HG03097 (cell line): Measurements from ENCODE around the gene MAGI1.
"Not testable (repeated sequence)": the region's sequence is repeated elsewhere in the genome, so short reads cannot be mapped to it uniquely, and the experiment has no call there.

Experiments used
- ATAC-seq: cut with Tn5 transposase; IDR thresholded peaks from one replicate; pipeline ENCODE4 v1.9.1; 2021; ENCODE audit not compliant: unreplicated experiment, low FRiP score

MAGI1 gene

GRCh38 chr3:66041116-66041515 is 2.4 kb upstream of the MAGI1 start:
- no peak for ATAC-seq

GRCh38 chr3:66039590-66039887 is 821 bp upstream of the MAGI1 start:
- no peak for ATAC-seq

DNA sequence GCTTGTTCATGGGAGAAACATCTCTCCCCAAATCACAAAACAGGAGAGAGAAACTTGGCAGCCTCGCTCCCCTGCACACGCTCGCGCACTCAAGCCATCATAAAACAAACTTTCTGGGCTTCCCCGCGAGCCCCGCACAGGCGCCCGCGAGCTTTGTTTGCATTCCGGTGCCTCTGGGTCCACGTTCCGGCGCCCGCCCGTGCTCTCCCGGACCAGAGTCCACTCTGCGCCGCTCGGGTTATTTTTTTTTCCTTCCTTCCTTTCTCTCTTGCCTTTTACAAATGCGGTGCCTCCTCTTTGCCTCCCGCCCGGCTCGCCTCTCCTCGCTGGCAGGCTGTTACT is 363 bp downstream of the MAGI1 start:
- ATAC-seq: peak; percentile 16

DNA sequence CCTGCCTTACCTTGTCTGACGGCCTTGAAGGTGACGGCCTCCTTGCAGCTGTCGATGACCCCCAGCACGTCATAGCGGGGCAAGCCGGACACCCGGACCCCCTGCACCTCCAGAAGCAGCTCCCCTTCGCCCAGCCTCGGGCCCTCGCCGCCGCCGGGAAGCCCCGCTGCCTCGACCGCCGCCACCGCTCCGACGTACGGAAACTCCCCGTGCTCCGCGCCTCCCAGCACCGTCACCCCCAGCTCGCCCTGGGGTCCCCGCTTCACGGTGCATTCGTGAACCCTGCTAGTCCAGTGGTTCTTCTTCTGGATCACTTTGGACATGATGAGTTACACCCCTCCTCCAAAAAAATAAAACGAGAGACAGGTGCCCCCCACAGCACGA is 740 bp downstream of the MAGI1 start:
- ATAC-seq: peak; percentile 19

DNA sequence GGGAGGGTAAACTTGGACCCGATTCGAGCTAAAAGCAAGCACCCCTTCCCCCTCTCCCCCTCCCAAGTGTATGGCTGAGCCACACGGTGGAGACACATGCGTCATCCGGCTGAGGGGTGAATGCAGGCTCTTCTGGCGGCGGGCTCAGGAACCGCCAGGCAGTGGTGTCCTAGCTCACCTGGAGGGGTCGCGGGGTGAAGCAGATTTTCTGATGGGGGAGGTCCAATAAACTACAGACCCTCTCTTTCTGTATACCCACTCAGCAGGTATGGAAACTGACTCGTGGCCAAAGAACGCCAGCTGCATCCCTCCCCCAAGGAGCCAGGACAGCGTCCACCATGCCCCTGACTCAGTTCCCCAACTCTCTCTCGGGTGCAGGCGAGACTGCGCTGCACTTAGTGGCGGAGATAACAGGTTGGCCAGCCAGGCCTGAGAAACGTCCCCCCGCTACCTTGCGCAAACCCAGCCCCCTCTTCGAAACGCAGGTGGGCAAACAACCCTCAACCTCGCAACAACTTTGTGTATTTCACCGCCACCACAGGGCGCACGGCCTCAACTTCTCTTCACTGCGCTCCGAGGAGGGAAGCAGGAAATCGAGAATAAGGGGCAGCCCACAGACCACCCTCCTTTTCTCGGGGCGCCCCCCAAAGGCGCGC is 1.3 kb downstream of the MAGI1 start:
- no peak for ATAC-seq

- no peak for ATAC-seq
Measured at GRCh38 chr3:66036586-66037148, 2.1 kb downstream of the MAGI1 start.

- no peak for ATAC-seq
Measured at GRCh38 chr3:66035763-66036477, 2.8 kb downstream of the MAGI1 start.

DNA sequence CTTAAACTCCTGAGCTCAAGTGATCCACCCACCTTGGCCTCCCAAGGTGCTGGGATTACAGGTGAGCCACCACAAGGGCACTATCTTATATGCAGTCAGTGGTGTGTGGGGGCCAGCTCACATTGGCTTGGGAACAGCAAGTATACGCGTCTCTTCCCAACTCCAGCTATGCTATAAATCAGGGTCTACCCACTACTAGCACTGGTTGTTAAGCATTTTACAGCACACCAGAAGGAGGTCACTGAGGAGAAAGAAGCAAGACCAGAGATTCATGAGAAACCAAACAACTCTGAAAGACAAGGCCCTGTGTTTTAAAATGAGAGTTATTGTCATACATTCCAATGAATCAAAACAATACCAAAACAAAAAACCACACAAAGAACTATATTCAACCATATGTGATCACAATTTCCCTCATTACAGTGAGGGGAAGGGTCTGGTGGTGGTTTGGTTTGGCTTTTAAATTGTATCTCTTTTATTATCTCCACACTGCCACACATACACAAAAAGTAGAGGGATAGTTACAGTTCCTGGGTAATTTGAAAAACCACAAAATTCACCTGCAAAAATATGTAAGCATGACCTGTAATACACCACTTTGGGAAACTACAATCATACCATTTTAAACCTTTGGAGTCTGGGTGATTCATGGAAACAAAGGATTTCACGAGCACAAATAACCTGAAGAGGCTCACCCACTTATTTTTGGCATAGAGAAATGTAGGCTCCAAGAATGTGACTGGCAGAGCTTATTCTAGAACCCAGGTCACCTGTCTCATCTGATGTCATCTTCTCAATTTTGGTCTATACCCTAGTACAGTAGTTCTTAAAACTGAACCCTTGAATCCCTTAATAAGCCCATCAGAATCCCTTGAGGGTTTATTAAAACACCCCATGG is 5.2 kb downstream of the MAGI1 start:
- no peak for ATAC-seq

- no peak for ATAC-seq
Measured at GRCh38 chr3:66031102-66031698, 7.5 kb downstream of the MAGI1 start.

DNA sequence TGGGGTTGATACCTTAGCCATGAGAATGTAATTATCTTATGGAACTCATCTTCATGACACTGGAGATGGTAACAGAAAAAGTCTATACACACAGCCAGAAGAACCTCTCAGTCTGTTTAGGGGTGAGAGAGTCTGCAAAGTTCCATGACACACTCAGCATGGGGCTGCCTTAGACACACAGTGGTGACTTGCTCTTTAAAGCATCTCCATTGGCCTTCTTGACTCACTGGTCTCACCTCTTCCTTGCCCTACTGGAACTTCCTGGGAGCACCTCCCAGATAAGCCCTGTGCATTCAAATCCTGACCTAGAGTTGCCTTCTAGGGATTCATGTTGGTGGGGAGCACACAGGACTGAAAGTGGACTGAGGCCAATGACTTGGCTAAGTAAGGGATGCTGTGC is 9.3 kb downstream of the MAGI1 start:
- no peak for ATAC-seq

- no peak for ATAC-seq
Measured at GRCh38 chr3:66029014-66029413, 9.7 kb downstream of the MAGI1 start.

DNA sequence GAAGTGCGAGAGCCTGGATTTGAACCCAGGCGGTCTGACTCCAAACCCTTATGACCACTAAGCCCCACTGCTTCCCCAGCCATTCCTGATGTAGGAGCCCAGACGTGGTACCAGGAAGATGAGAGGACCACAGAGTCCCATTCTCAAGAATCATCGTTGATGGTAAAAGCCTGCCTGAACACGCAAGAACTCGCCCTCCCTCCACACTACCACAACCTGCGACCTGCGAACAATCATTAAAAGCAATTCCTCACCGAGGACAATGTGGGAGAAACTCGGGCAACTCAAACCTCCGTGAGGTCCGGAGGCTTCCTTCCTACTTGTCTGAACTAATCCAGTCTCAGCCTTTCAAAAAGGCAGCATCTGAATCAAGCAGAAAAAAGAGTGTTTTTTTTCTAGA is 10.3 kb downstream of the MAGI1 start:
- ATAC-seq: no peak

DNA sequence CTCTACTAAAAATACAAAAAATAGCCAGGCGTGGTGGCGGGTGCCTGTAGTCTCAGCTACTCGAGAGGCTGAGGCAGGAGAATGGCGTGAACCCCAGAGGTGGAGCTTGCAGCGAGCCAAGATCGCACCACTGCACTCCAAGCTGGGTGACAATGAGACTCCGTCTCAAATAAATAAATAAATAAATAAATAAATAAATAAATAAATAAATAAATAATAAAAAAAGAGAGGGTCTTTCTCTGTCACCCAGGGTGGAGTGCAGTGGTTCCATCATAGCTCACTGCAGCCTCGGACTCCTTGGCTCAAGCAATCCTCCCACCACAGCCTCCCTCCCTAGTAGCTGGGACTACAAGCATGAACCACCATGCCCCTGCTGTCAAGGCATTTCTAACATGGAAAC is 11.6 kb downstream of the MAGI1 start:
- ATAC-seq: not testable (repeated sequence)

GRCh38 chr3:66023738-66024385 is 14.9 kb downstream of the MAGI1 start:
- ATAC-seq: no peak

- ATAC-seq: no peak
Measured at GRCh38 chr3:66023229-66023628, 15.5 kb downstream of the MAGI1 start.

- no peak for ATAC-seq
Measured at GRCh38 chr3:66021731-66022131, 17.0 kb downstream of the MAGI1 start.

DNA sequence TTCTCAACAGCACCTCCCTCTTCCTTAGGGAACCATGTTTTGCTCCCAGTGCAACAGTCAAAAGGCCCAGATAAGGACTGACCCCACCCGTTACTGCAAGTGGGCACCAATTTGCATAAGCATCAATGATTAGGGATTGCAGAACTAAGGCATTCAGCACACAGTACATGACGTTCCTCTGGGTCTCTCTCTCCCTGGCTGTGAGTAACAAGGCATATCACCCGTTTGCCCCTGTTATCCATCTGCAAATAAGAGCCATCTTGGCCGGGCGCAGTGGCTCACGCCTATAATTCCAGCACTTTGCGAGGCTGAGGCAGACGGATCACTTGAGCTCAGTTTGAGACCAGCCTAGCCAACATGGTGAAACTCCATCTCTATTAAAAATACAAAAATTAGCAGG is 18.8 kb downstream of the MAGI1 start:
- ATAC-seq: no peak

- ATAC-seq: no peak
Measured at GRCh38 chr3:66018057-66019033, 20.4 kb downstream of the MAGI1 start.

GRCh38 chr3:66017591-66017990 is 21.1 kb downstream of the MAGI1 start:
- ATAC-seq: no peak
